Measurements from ENCODE around the gene REEP1. TPM values are rescaled to one million over a fixed set of nuclear protein-coding genes. Genes with fewer than 3 reads are reported as not detected.

The REEP1 gene
- total and polyA plus RNA-seq, 9 of the 15 experiments (the other 6 are each of a cell fraction or from before 2014, with no cell fraction given): 0.11 to 0.67 (median 0.13) TPM

GRCh38 chr2:86350751-86351150 lies 13.3 kb upstream of the REEP1 start:
- Histone ChIP-seq H3K27me3 (ENCODE audit: control insufficient read depth in 2 of 2, insufficient read depth in 2 of 2, low read length in 2 of 2) (peaks cover 7 to 15% of the 10 kb centered on the region in 2 experiments; a peak in 4 of 5 replicates), H3K9me3 (replicated peaks; ENCODE audit: control insufficient read depth, insufficient read depth, low read depth, low read length) (no peaks in the 10 kb centered on the region), H3K36me3 (ENCODE audit: control insufficient read depth, insufficient read depth, low read length) (no peaks in the 10 kb centered on the region), H4K20me1 (replicated peaks; ENCODE audit: control insufficient read depth, insufficient read depth, low read length) (no peaks in the 10 kb centered on the region), H3K4me3 (no peak overlapping the region), H3K79me2 (ENCODE audit: control insufficient read depth, insufficient read depth, low read length) (no peaks in the 10 kb centered on the region), H2AFZ (ENCODE audit: low read depth, low read length) (no peak overlapping the region), H3K4me2 (ENCODE audit: insufficient read depth, low read length) (no peak overlapping the region), H3K9ac (ENCODE audit: insufficient read depth in 1 of 2, low read depth in 2 of 2, low read length in 2 of 2) (no peak overlapping the region), H3K27ac (ENCODE audit: extremely low read depth, low read depth, low read length) (no peak overlapping the region), H3K4me1 (replicated peaks in 1 of 2; ENCODE audit: control insufficient read depth in 2 of 2, insufficient read depth in 2 of 2, low read length in 2 of 2) (no peaks in the 10 kb centered on the region), H3K9me1 (ENCODE audit: control insufficient read depth, insufficient read depth, low read length) (no peaks in the 10 kb centered on the region)
- in situ Hi-C loops (cut with MboI): no loop called here
- ChIA-PET POLR2A (no interaction called here), CTCF (ENCODE audit: low intra/inter-chr PET ratio) (no interaction called here)
- no TSS peak for BruUV-seq (replicated peaks)
- no peak for ATAC-seq
- WGBS (ENCODE audit: insufficient coverage, low coverage, missing lambda C conversion rate): 0% methylated on average over 2 of the region's 2 CpGs
- no peak for TF ChIP-seq MEF2A (IDR thresholded peaks at IDR 0.05; ENCODE audit: control insufficient read depth, low read depth, low read length)
- no peak for TF ChIP-seq PTBP1 (IDR thresholded peaks at IDR 0.05; ENCODE audit: low read depth, low read length)
- no peak for TF ChIP-seq SAFB2 (IDR thresholded peaks at IDR 0.05; ENCODE audit: borderline replicate concordance, low read depth, low read length, severe bottlenecking)
- TF ChIP-seq POLR3A (IDR thresholded peaks at IDR 0.05; ENCODE audit: borderline replicate concordance, extremely low read depth, insufficient read depth, insufficient read length): no peak
- no peak for TF ChIP-seq ZBTB33 (CRISPR knock-in tag; IDR thresholded peaks at IDR 0.05)
- no peak for TF ChIP-seq ESRRA (IDR thresholded peaks at IDR 0.05; ENCODE audit: borderline replicate concordance, low read depth)
- no peak for TF ChIP-seq HES1 (IDR thresholded peaks at IDR 0.05; ENCODE audit: low read depth)
- TF ChIP-seq NFE2 (IDR thresholded peaks at IDR 0.05; ENCODE audit: low read depth): no peak
- no peak for TF ChIP-seq SLC30A9 (CRISPR knock-in tag; IDR thresholded peaks at IDR 0.05)
- TF ChIP-seq ZFP1 (CRISPR knock-in tag; IDR thresholded peaks at IDR 0.05): no peak
- no peak for TF ChIP-seq ZBTB49 (CRISPR knock-in tag; IDR thresholded peaks at IDR 0.05; ENCODE audit: borderline replicate concordance)
- TF ChIP-seq MLX (CRISPR knock-in tag; conservative IDR thresholded peaks at IDR 0.05): no peak
- TF ChIP-seq GABPA (tag; conservative IDR thresholded peaks at IDR 0.05; ENCODE audit: low read depth): no peak
- no peak for TF ChIP-seq NCOR1 (IDR thresholded peaks at IDR 0.05)
- no peak for TF ChIP-seq ETS2 (tag; IDR thresholded peaks at IDR 0.05; ENCODE audit: borderline replicate concordance, poor library complexity, severe bottlenecking)
- TF ChIP-seq FOXP1 (CRISPR knock-in tag; IDR thresholded peaks at IDR 0.05): no peak
- no peak for FAIRE-seq
- intact Hi-C loops (cut with micrococcal nuclease): no loop called here
- DNase-seq (ENCODE audit: extremely low read depth in 1 of 4, low spot score in 3 of 4): no peak
